Heart right ventricle (tissue), 16 donors: ENCODE data around the gene KLHL4. TPM values are rescaled to one million over a fixed set of nuclear protein-coding genes. Genes with fewer than 3 reads are reported as not detected.

Experiments
- ATAC-seq, 8 donors: fragments of 200-7000 bp; cut with Tn5 transposase; one replicate each; pipeline ENCODE4 v1.9.1; 2020; ENCODE audit warnings: mild to moderate bottlenecking in 8 of 8, moderate library complexity in 8 of 8, moderate number of reproducible peaks in 1 of 8
- DNase-seq, 2 donors: peaks; one replicate each; pipeline ENCODE4 v3.0.0-alpha.2; 2020
- H3K27ac ChIP-seq, 10 donors: fragments of 200-600 bp; sonication (generic) in 2 of 10; one replicate each; pipeline versions ENCODE4 v1.5.0 to v1.8.0; 2020 to 2022; ENCODE audit warnings: mild to moderate bottlenecking in 3 of 10
- H3K27me3 ChIP-seq, 7 donors: fragments of 200-600 bp; one replicate each; pipeline ENCODE4 v1.8.0; 2021 to 2022; ENCODE audit warnings: mild to moderate bottlenecking in 2 of 7
- H3K36me3 ChIP-seq, 9 donors: fragments of 200-600 bp; sonication (generic) in 1 of 9; one replicate each; pipeline versions ENCODE4 v1.5.0 to v1.8.0; 2020 to 2022; ENCODE audit warnings: mild to moderate bottlenecking in 2 of 9
- H3K4me1 ChIP-seq, 9 donors: fragments of 200-600 bp; sonication (generic) in 1 of 9; one replicate each; pipeline versions ENCODE4 v1.5.0 to v1.8.0; 2020 to 2022; ENCODE audit warnings: mild to moderate bottlenecking in 4 of 9
- H3K4me3 ChIP-seq, 10 donors: fragments of 200-600 bp; sonication (generic) in 2 of 10; one replicate each; pipeline versions ENCODE4 v1.5.0 to v1.8.0; 2020 to 2022; ENCODE audit warnings: mild to moderate bottlenecking in 7 of 10, moderate library complexity in 2 of 10
- H3K9me3 ChIP-seq, 11 donors: fragments of 200-600 bp in 10 of 11; sonication (generic) in 2 of 11; one replicate each; pipeline versions ENCODE4 v1.5.0 to v1.8.0; 2013 to 2022; ENCODE audit warnings: mild to moderate bottlenecking in 2 of 11, control low read depth in 1 of 11, moderate library complexity in 1 of 11
- CTCF ChIP-seq, 9 donors: fragments of 200-600 bp; sonication (generic) in 2 of 9; IDR thresholded peaks; one replicate each; pipeline versions ENCODE4 v1.5.0 to v1.8.0; 2021 to 2022; ENCODE audit warnings: antibody characterized with exemption in 9 of 9, mild to moderate bottlenecking in 5 of 9, moderate library complexity in 1 of 9
- WGBS, 2 donors: extraction: QIAGEN DNeasy Blood & Tissue Kit; methylation state at CpG; one replicate each; pipeline ENCODE4 v1.1.7; 2013; ENCODE audit warnings: inconsistent platforms in 1 of 2; 5-methylcytosine and 5-hydroxymethylcytosine counted together
- intact Hi-C, 10 donors: fragments of 100-400 bp; cut with DNase I; formaldehyde crosslinking; loops; one replicate each; pipeline versions ENCODE4 v1.11.1 to v1.14.2; 2022
- polyA plus RNA-seq, 2 donors: library from polyadenylated mRNA; stranded (reverse); fragments of 200-250 nt; gene quantifications; one replicate each; pipeline ENCODE4 v1.2.3, GENCODE V29; 2013
- total RNA-seq, 10 donors: library from RNA; stranded (reverse); fragmentation: NEBNext Ultra II Directional in 3 of 10; extraction: Animal tissue kit (Norgen Biotek cat#: 25700) in 3 of 10; gene quantifications; one replicate each; pipeline versions ENCODE4 v1.2.1 to v1.2.4, GENCODE V29; 2021 to 2023
- donor health status: Arrhythmogenic right ventricular cardiomyopathy.
- donor health status: ischemic (EF 13 %, LVEDD 7.1; RV severe dilation, severe dysfunction).
- donor health status: healthy with polysubstance abuse.
- donor health status: DM: no; HTN: yes; CAD: no.
- donor health status: DM: no; HTN: no; CAD: no.
- donor health status: ischemic (EF 25% LVEDD 6.9; RV normal size, moderate dysfunction).
- donor health status: ischemic (EF 25% LVEDD 5.7; RV mildly dilated, moderate dysfunction).
- donor health status: healthy.
- donor health status: DM: yes; HTN: yes; CAD: no.
- donor health status: Ischemic cardiomyopathy.
- donor health status: ischemic (EF 35%, LVEDD 5.7; RV mildly dilated, moderate dysfunction).
- donor health status: nonischemic (EF 11% LVEDD 7.7; RV severe dilation, severe dysfunction).
- donor health status: DM: yes; HTN: yes; CAD: no.
- donor health status: PGD.
- donor health status: ischemic (EF 29% LVEDD 5.4; RV normal size, mild dysfunction).
- donor health status: nonischemic (EF 23%, LVEDD 6.1; RV moderate dilation, normal function).

Gene KLHL4
- total and polyA plus RNA-seq, 12 donors = 0.15 to 2.5 (median 1.1) TPM

GRCh38 chrX:87526281-87526680, 8.7 kb downstream of the KLHL4 start:
- Histone ChIP-seq H3K9me3 (no peaks in the 10 kb centered on the region), H3K4me3 (no peak overlapping the region), H3K27ac (no peak overlapping the region), H3K27me3 (no peaks in the 10 kb centered on the region), H3K36me3 (no peaks in the 10 kb centered on the region), H3K4me1 (no peaks in the 10 kb centered on the region)
- intact Hi-C loops = no loop called here
- 92 to 96% methylated on average over 2 of the region's 2 CpGs for WGBS, 2 donors
- ATAC-seq = no peak
- no peak for TF ChIP-seq CTCF (IDR thresholded peaks at IDR 0.05)
- no peak for DNase-seq

- DNase-seq = no peak
- no peak overlapping the region for H3K27ac ChIP-seq
- H3K4me1 ChIP-seq = no peaks in the 10 kb centered on the region
- TF ChIP-seq CTCF (IDR thresholded peaks at IDR 0.05) = no peak
- intact Hi-C loops = no loop called here
- H3K36me3 ChIP-seq = no peaks in the 10 kb centered on the region
- 87 to 98% methylated on average over 10 of the region's 10 CpGs for whole genome bisulfite sequencing, 2 donors
- no peak overlapping the region for H3K4me3 ChIP-seq
- ATAC-seq = no peak
- no peaks in the 10 kb centered on the region for H3K27me3 ChIP-seq
- no peaks in the 10 kb centered on the region for H3K9me3 ChIP-seq
Measured at GRCh38 chrX:87528487-87528886, 10.9 kb downstream of the KLHL4 start.

- Histone ChIP-seq H3K27ac (no peak overlapping the region), H3K4me3 (no peak overlapping the region), H3K9me3 (no peaks in the 10 kb centered on the region), H3K27me3 (peaks cover 0 to 14% (median 0%) of the 10 kb centered on the region in 7 donors), H3K4me1 (no peaks in the 10 kb centered on the region), H3K36me3 (no peaks in the 10 kb centered on the region)
- WGBS, 2 donors = 85 to 94% methylated on average over 1 of the region's 1 CpG
- DNase-seq (no peak), ATAC-seq (no peak)
- intact Hi-C loops = no loop called here
- no peak for TF ChIP-seq CTCF (IDR thresholded peaks at IDR 0.05)
Measured at GRCh38 chrX:87571964-87572363, 54.4 kb downstream of the KLHL4 start.

- no peaks in the 10 kb centered on the region for H3K36me3 ChIP-seq
- WGBS, 2 donors = 69% methylated on average over 3 of the region's 3 CpGs
- no peak for TF ChIP-seq CTCF (IDR thresholded peaks at IDR 0.05)
- H3K4me3 ChIP-seq = no peak overlapping the region
- peaks cover 0 to 21% (median 0%) of the 10 kb centered on the region in 7 donors for H3K27me3 ChIP-seq
- no peaks in the 10 kb centered on the region for H3K4me1 ChIP-seq
- ATAC-seq = no peak
- intact Hi-C loops = no loop called here
- H3K27ac ChIP-seq = no peak overlapping the region
- DNase-seq = no peak
- no peaks in the 10 kb centered on the region for H3K9me3 ChIP-seq
Measured at GRCh38 chrX:87572901-87573300, 55.3 kb downstream of the KLHL4 start.
